ENCODE data around the gene MYOM1.

The MYOM1 gene

DNA sequence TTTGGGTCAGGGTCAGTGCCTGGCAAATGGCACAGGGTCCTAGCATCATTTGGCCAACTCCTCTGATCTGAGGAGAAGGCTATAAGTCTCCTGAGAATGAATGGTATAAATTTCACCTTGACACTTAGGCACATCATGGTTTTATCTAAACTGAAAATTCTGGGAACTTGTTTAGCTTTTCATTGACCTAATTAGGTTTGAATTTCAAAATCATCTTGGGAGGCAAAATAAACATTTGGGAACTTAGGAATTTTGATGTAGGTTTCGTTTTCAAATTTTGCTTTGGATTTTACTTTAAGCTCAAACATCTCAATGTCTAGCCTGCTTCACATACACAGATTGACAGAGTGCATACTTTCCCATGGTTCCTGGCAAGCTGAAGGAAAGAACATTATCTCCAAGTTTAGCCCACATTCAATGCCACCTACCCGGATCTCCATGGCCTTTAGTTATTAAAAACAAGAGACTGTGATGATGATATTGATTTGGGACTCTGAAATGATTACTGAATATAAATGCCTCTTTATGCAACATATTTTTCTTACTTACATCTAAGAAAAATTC, 44.5 kb downstream of the MYOM1 start:
- TF ChIP-seq GATA1 (IDR thresholded peaks at IDR 0.05; ENCODE audit: low read depth, low read length) = no peak
- TF ChIP-seq POLR2A (IDR thresholded peaks at IDR 0.05; ENCODE audit: low read length) = no peak
- no peak for DNase-seq

DNA sequence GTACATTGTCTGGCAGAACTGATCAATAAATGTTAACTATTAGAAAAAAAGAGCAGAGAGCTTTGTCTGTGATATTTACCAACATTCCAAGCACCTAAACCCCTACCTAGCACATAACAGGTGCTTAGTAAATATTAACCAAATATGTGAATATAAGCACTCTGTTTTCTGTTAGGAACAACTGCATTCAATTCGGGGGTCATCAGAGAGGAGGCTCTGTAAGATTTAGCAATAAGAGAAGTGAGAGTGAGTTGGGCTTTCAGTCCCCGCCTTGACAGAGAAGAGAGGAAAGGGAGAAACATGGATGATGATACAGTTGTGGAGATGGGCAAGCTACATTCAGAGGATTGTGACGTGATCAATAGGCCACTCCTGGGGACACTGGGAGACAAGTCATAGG, 47.7 kb downstream of the MYOM1 start:
- TF ChIP-seq GATA1 (IDR thresholded peaks at IDR 0.05; ENCODE audit: low read depth, low read length) (no peak), POLR2A (IDR thresholded peaks at IDR 0.05; ENCODE audit: low read length) (no peak)
- no peak for DNase-seq

DNA sequence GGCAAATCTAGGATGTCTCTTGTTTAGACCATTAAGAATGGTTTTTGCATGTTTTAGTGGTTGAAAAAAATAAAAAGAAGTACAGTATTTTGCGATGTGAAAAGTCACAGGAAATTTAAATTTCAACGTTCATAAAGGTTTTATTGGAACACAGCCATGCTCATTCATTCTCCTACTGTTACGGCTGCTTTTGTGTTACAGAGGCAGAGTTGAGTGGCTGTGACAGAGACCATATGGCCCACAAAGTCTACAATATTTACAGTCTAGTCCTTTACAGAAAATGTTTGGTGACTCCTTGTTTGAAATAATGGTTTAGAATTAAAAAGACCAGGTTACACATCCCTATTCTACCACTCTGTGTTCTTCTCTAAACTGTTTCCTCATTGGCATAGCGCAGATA, 48.1 kb downstream of the MYOM1 start:
- TF ChIP-seq POLR2A (IDR thresholded peaks at IDR 0.05; ENCODE audit: low read length) (no peak), GATA1 (IDR thresholded peaks at IDR 0.05; ENCODE audit: low read depth, low read length) (no peak)
- no peak for DNase-seq

DNA sequence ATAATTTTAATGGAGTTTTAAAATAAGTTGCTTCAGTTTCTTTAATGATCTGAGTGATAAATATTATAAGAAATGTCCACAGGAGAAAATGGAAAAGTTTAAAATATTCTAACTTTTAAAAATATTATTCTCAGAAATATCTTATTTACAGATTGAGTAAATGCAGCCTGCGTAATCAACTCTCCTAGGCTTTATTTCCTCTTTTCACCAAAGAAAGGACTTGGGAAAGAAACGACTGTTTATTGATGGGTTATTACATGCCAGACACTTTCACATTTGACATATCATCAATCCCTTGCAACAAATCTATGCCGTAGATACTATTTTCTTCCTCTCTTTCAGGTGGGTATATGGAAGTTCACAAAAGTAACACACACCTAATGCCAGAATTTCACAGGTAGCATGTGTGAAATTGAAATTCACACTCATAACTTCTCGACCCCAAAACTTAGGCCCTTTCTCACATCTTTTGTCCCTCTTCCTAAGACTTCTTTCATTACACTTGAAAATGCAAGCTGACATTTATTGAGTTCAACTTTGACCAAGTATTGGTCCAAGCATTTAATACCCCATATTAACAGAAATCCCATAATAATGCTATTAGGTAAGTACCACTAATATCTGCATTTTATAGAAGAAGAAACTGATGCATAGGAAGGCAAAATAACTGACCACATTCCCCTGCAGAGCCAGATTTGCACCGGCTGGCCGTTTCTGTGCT, 49.2 kb downstream of the MYOM1 start:
- no peak for TF ChIP-seq GATA1 (IDR thresholded peaks at IDR 0.05; ENCODE audit: low read depth, low read length)
- TF ChIP-seq POLR2A (IDR thresholded peaks at IDR 0.05; ENCODE audit: low read length) = no peak
- DNase-seq = no peak

DNA sequence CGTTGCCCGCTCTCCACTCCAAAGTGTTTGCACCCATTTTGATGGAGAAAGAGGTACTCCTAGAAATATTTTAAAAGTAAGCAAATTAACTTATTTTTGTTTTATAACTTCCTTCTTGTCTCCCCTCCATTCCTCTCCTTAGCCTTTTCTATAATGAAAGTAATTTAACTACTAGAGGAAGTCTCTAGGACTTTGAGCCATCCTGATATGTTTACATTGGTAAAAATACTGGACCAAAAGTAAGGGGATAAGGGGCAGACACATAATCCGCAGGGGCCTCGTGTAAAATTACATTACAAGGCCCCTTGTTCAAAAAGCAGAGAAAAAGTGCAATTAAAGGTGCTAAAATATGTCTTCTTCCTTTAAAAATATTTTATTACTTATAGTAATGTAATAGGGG, 55.4 kb downstream of the MYOM1 start:
- TF ChIP-seq GATA1 (IDR thresholded peaks at IDR 0.05; ENCODE audit: low read depth, low read length) = no peak
- TF ChIP-seq POLR2A (IDR thresholded peaks at IDR 0.05; ENCODE audit: low read length) = no peak
- no peak for DNase-seq

DNA sequence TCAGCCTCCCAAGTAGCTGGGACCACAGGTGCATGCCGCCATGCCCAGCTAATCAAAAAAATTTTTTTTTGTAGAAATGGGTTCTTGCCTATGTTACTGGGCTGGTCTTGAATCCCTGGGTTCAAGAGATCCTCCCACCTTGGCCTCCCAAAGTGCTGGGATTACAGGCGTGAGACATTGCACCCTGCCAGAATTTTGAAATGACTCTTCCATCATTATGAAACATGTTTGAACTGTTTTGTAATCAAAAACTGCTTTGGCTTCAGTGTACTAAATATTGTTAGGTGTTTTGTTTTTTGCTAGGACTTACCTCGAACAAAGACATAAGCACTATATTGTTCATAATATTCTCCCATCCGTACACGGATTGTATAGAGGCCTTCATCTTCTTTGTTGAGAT, 55.8 kb downstream of the MYOM1 start:
- no peak for DNase-seq
- TF ChIP-seq GATA1 (IDR thresholded peaks at IDR 0.05; ENCODE audit: low read depth, low read length) = no peak
- no peak for TF ChIP-seq POLR2A (IDR thresholded peaks at IDR 0.05; ENCODE audit: low read length)

DNA sequence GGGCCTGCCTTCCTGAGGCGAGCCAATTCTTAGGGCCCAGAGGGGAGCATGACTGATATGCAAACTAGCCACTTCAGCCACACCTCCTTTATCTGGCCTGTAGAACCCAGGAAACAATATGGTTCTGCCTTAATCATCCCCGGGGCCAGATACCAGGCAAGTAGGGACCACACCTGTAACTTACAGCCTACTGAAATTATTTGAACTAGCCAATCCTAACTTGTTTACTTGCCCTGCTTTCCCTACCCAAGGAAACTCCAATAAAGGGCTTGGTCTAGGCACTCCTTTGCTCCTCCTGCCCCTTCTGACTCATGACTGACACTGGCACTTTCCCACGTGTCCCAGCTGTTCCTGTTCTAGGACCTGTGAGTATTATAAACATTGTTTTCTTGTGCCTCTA, 57.6 kb downstream of the MYOM1 start:
- DNase-seq = peak; percentile 27 to 51
- TF ChIP-seq GATA1 (IDR thresholded peaks at IDR 0.05; ENCODE audit: low read depth, low read length) (no peak), POLR2A (IDR thresholded peaks at IDR 0.05; ENCODE audit: low read length) (no peak)

DNA sequence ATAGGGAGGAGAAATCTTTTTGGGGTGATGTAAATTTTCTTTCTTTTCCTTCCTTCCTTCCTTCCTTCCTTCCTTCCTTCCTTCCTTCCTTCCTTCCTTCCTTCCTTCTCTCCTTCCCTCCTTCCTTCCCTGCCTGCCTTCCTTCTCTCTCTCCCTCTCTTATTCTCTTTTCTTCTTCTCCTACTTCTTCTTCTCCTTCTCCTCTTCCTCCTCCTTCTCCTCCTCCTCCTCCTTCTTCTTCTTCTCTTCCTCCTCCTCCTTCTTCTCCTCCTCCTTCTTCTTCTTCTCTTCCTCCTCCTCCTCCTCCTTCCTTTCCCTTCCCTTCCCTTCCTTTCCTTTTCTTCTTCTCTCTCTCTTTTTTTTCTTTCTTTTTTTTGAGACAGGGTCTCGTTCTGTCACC, 59.9 kb downstream of the MYOM1 start:
- TF ChIP-seq GATA1 (IDR thresholded peaks at IDR 0.05; ENCODE audit: low read depth, low read length) (no peak), POLR2A (IDR thresholded peaks at IDR 0.05; ENCODE audit: low read length) (no peak)
- no peak for DNase-seq

DNA sequence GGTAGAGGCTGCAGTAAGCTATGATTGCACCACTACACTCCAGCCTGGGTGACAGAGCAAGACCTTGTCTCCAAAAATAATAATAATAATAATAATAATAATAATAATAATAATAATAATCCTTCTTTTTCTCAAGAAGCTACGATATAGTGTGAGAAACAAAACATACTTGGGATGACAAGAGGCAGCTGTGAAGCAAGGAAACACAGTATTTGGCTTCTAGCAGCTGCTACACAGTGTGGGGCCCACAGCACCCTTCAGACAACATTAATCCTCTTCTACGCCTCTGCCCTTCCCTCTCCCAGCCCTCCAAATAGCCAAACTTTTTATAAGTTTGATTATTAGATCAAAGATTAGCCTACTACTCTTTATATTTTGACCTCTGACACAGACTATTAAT, 62.2 kb downstream of the MYOM1 start:
- no peak for DNase-seq
- TF ChIP-seq GATA1 (IDR thresholded peaks at IDR 0.05; ENCODE audit: low read depth, low read length) = no peak
- no peak for TF ChIP-seq POLR2A (IDR thresholded peaks at IDR 0.05; ENCODE audit: low read length)

DNA sequence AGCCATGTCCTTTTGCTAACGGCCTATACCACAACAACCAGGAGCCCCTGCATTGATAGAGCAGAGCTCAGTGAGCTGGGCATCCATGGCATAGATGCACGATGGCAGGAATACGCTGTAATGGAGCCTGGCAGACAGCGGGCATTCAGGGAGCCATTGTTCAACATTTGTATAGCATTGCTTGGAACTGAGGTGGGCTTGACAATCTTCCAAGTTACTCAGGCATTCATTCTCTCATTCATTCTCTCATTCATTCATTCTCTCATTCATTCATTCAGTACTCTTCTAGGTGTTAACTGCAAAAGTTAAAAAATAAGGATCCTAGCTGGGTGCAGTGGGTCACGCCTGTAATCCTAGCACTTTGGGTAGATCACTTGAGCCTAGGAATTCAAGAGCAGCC, 62.7 kb downstream of the MYOM1 start:
- TF ChIP-seq POLR2A (IDR thresholded peaks at IDR 0.05; ENCODE audit: low read length) = no peak
- TF ChIP-seq GATA1 (IDR thresholded peaks at IDR 0.05; ENCODE audit: low read depth, low read length) = no peak
- no peak for DNase-seq

DNA sequence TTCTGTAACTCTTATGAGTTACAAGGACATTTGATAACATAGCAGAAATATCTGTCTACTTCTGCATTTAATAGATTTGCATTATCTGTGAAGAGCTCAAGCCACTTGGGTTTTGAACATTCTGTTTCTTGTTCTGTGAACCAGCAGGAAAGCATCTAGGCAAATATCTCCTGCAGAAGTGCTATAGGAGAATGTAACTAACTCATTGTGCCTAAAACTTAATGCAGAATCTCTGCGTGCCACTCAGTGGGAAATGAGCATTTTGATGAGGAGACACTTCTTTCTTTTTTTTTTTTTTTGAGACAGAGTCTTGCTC, 63.5 kb downstream of the MYOM1 start:
- TF ChIP-seq POLR2A (IDR thresholded peaks at IDR 0.05; ENCODE audit: low read length) = no peak
- TF ChIP-seq GATA1 (IDR thresholded peaks at IDR 0.05; ENCODE audit: low read depth, low read length) = no peak
- DNase-seq = no peak

DNA sequence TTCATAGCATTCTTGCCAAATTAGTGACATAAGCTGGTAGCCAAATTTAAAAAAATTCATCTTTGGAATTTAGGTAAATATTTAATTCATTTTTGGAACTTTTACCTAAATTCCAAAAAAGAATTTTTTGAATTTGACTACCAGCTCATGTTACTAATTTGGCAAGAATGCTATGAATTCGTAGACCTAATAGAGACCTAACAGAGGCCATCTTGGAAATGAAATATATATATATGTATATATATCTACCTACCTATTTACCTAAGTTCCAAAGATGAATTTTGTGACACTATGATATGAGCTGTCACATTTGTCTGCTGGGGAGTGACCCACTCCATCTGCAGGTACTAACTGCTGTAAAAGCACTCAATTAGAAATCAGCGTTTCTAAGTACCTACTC, 65.6 kb downstream of the MYOM1 start:
- no peak for DNase-seq
- TF ChIP-seq POLR2A (IDR thresholded peaks at IDR 0.05; ENCODE audit: low read length) (no peak), GATA1 (IDR thresholded peaks at IDR 0.05; ENCODE audit: low read depth, low read length) (no peak)

DNA sequence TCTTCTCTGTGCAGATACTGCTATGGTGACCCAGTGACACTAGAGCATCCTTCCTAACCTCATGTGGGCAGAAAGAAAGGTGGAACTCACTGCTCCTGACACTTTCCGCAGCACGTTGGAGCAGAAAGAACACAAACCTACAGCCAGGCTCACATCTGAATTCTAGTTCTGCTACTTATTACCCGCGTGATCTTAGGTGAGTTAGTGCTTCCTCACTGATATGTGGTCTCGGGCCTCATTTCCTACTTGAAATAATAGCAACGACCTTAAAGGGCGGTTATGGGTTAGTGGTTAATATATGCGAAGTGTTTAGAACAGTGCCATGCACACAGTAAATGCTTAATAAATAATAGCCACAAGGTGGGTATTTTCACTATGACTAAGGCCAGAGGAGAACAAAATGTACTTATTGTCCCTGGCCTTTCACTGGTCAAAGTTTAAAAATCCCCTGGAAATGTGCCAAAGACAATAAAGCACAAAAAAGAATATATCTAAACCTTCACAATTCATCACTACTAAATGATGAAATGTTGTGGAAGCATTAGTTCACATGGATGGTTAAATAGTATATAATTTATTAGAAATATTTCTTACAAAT, 66.6 kb downstream of the MYOM1 start:
- no peak for DNase-seq
- no peak for TF ChIP-seq GATA1 (IDR thresholded peaks at IDR 0.05; ENCODE audit: low read depth, low read length)
- no peak for TF ChIP-seq POLR2A (IDR thresholded peaks at IDR 0.05; ENCODE audit: low read length)

DNA sequence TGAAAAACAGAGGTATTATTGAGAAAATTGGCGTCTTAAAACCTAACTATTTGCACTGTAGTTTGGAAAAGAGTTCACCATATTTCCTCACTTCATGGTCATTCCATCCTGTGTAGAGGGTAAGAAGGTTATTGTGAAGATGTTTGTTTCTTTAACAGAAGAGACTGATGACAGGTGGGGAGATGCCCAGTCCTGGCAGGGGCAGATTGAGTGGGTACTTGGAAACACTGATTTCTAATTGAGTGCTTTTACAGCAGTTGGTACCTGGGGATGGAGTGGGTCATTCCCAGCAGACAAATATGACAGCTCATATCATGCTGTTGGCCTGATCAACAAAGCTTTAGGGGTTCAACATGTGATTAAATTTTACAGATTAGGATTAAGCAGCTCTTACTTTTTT, 67.5 kb downstream of the MYOM1 start:
- TF ChIP-seq POLR2A (IDR thresholded peaks at IDR 0.05; ENCODE audit: low read length) (no peak), GATA1 (IDR thresholded peaks at IDR 0.05; ENCODE audit: low read depth, low read length) (no peak)
- DNase-seq = no peak
